ENCODE data around the gene LRRC18. TPM values are rescaled to one million over a fixed set of nuclear protein-coding genes. Genes with fewer than 3 reads are reported as not detected.

The LRRC18 gene
- total RNA-seq, 1 experiment from 2014 or later, result not detected

DNA sequence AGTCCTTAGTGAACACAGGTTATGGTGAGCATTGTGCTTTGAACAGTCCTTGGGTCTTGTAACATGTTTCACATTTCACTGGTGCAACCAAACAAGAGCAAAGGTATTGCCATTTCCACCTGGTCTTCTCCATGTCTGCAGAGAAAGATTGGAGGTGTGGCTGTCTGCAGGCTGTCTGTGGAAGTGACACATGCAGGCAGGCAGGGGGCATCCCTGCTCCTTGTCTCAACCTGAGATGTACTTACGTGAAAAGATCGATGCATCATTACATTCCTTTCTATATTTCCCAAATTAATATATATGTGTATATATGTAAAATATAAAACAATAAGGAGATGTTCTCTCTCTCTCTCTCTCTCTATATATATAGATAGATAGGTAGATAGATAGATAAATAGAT lies 54.3 kb downstream of the LRRC18 start:
- Histone ChIP-seq H2BK20ac (ENCODE audit: low read depth, low read length, poor library complexity, severe bottlenecking) (no peak overlapping the region), H3K27ac (ENCODE audit: insufficient read length, low read depth, low read length) (no peak overlapping the region), H4K20me1 (ENCODE audit: control insufficient read depth, insufficient read depth, insufficient read length) (no peaks in the 10 kb centered on the region), H4K91ac (ENCODE audit: insufficient read length, low read depth, low read length) (no peak overlapping the region), H3K56ac (ENCODE audit: insufficient read length, low read depth, low read length) (no peak overlapping the region), H3K14ac (ENCODE audit: insufficient read depth, low read length) (no peak overlapping the region), H3K4me2 (ENCODE audit: insufficient read depth, insufficient read length, low read length) (no peak overlapping the region), H4K5ac (ENCODE audit: insufficient read length, low read depth, low read length) (no peak overlapping the region), H2BK120ac (ENCODE audit: low read depth, low read length, poor library complexity, severe bottlenecking) (no peak overlapping the region), H2BK15ac (ENCODE audit: low read depth, low read length) (no peak overlapping the region), H3K9me3 (ENCODE audit: control insufficient read depth, low read depth, low read length) (no peaks in the 10 kb centered on the region), H3K18ac (ENCODE audit: insufficient read length, low read depth, low read length) (no peak overlapping the region), H2BK5ac (ENCODE audit: insufficient read length, low read length) (no peak overlapping the region), H3K4me1 (ENCODE audit: insufficient read depth, low read length) (0 out of 2 replicates have a peak, but pooled peaks cover under 1% of the 10 kb centered on the region), H3K23ac (ENCODE audit: insufficient read length, low read depth, low read length) (no peak overlapping the region), H3K79me2 (ENCODE audit: insufficient read depth, low read length) (no peaks in the 10 kb centered on the region), H2AK5ac (ENCODE audit: insufficient read length, low read length) (no peak overlapping the region), H3K23me2 (ENCODE audit: insufficient read length, low read depth, low read length, poor library complexity, severe bottlenecking) (no peaks in the 10 kb centered on the region), H2BK12ac (ENCODE audit: insufficient read length, low read depth, low read length) (no peak overlapping the region), H3K79me1 (ENCODE audit: insufficient read depth, low read depth, low read length, poor library complexity, severe bottlenecking) (no peaks in the 10 kb centered on the region), H3K27me3 (ENCODE audit: insufficient read depth, low read length) (no peaks in the 10 kb centered on the region), H3K4ac (ENCODE audit: low read depth, low read length) (no peak overlapping the region), H2AFZ (ENCODE audit: low read length) (no peak overlapping the region), H4K8ac (replicated peaks; ENCODE audit: insufficient read length, low read depth, low read length) (no peak overlapping the region), H3T11ph (ENCODE audit: low read length) (no peak overlapping the region), H3K9ac (ENCODE audit: extremely low read depth, insufficient read length, low read length) (no peak overlapping the region)
- Mint-ChIP-seq H3K27ac (no peak overlapping the region), H3K9me3 (peaks cover 0 to 4% of the 10 kb centered on the region in 2 experiments; a peak in 2 of 5 replicates), H3K4me3 (no peak overlapping the region), H3K4me1 (peaks cover 1 to 3% of the 10 kb centered on the region in 2 experiments; a peak in 3 of 4 replicates), H3K27me3 (ENCODE audit: low read depth) (no peaks in the 10 kb centered on the region; the same call in 1 of the 2 replicates), H3K36me3 (ENCODE audit: insufficient read depth in 1 of 3, low read depth in 3 of 3) (no peaks in the 10 kb centered on the region; a peak in 2 of 7 replicates)
- no CpG with 5 or more reads among the region's 2 CpGs for whole genome bisulfite sequencing (ENCODE audit: extremely low coverage, insufficient read length, low lambda C conversion rate)
- DNase-seq, result no peak
- TF ChIP-seq, protein P1, sequence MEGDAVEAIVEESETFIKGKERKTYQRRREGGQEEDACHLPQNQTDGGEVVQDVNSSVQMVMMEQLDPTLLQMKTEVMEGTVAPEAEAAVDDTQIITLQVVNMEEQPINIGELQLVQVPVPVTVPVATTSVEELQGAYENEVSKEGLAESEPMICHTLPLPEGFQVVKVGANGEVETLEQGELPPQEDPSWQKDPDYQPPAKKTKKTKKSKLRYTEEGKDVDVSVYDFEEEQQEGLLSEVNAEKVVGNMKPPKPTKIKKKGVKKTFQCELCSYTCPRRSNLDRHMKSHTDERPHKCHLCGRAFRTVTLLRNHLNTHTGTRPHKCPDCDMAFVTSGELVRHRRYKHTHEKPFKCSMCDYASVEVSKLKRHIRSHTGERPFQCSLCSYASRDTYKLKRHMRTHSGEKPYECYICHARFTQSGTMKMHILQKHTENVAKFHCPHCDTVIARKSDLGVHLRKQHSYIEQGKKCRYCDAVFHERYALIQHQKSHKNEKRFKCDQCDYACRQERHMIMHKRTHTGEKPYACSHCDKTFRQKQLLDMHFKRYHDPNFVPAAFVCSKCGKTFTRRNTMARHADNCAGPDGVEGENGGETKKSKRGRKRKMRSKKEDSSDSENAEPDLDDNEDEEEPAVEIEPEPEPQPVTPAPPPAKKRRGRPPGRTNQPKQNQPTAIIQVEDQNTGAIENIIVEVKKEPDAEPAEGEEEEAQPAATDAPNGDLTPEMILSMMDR (conservative IDR thresholded peaks at IDR 0.05), result peak; percentile 64

All from H9 (cell line).